Common myeloid progenitor, CD34-positive (primary cell): ENCODE data around the gene KRT6B.

Experiments used
- CTCF ChIA-PET: fragments of 350-600 bp; sonication (Branson Sonifier 250); formaldehyde crosslinking; loops from one replicate; lab custom pipeline; 2021; ENCODE audit warnings: antibody characterized with exemption; lab: Charles Lee
- POLR2A ChIA-PET: fragments of 350-600 bp; sonication (Branson Sonifier 250); formaldehyde crosslinking; loops from one replicate; lab custom pipeline; 2021; ENCODE audit warnings: antibody characterized with exemption; lab: Charles Lee
- DNase-seq, 3 donors: peaks; one replicate each; pipeline versions ENCODE4 v3.0.0 to v3.0.0-alpha.2; 2013
- H3K27ac ChIP-seq, 2 experiments: 1 replicate in 1 of 2; 2 replicates in 1 of 2; pipeline ENCODE4 v1.7.0; 2013; ENCODE audit warnings: inconsistent platforms in 2 of 2, low read length in 2 of 2, mild to moderate bottlenecking in 2 of 2, low read depth in 1 of 2, moderate library complexity in 1 of 2; ENCODE audit not compliant: severe bottlenecking in 2 of 2, insufficient read depth in 1 of 2, poor library complexity in 1 of 2
- H3K27me3 ChIP-seq, 5 experiments: replicated peaks in 2 of 5; 1 replicate in 3 of 5; 2 replicates in 2 of 5; pipeline versions ENCODE4 v1.6.1 to v1.7.0; 2013; ENCODE audit warnings: low read length in 4 of 5, mild to moderate bottlenecking in 2 of 5, moderate library complexity in 2 of 5, inconsistent platforms in 1 of 5; ENCODE audit not compliant: insufficient read depth in 5 of 5, control insufficient read depth in 4 of 5
- H3K36me3 ChIP-seq, 4 experiments: 1 replicate in 2 of 4; 2 replicates in 2 of 4; pipeline versions ENCODE4 v1.6.1 to v1.7.0; 2013; ENCODE audit warnings: low read length in 3 of 4, control low read depth in 1 of 4, mild to moderate bottlenecking in 1 of 4; ENCODE audit not compliant: control insufficient read depth in 4 of 4, insufficient read depth in 4 of 4
- H3K4me1 ChIP-seq, 4 experiments: 1 replicate in 3 of 4; 2 replicates in 1 of 4; pipeline versions ENCODE4 v1.6.1 to v1.7.1; 2013; ENCODE audit warnings: low read length in 3 of 4, mild to moderate bottlenecking in 3 of 4, control low read depth in 1 of 4, inconsistent platforms in 1 of 4, moderate library complexity in 1 of 4; ENCODE audit not compliant: control insufficient read depth in 4 of 4, insufficient read depth in 4 of 4; ENCODE audit errors: control extremely low read depth in 1 of 4
- H3K4me3 ChIP-seq, 7 experiments: 1 replicate in 4 of 7; 2 replicates in 3 of 7; pipeline versions ENCODE4 v1.5.1 to v1.7.0; 2013; ENCODE audit warnings: mild to moderate bottlenecking in 7 of 7, low read length in 6 of 7, moderate library complexity in 6 of 7, inconsistent platforms in 2 of 7, low read depth in 2 of 7, control low read depth in 1 of 7; ENCODE audit not compliant: insufficient read depth in 4 of 7, control insufficient read depth in 1 of 7; ENCODE audit errors: extremely low read depth in 1 of 7
- H3K9me3 ChIP-seq, 5 experiments: 1 replicate in 4 of 5; 2 replicates in 1 of 5; pipeline versions ENCODE4 v1.6.1 to v1.7.1; 2013; ENCODE audit warnings: low read length in 4 of 5, mild to moderate bottlenecking in 2 of 5, inconsistent platforms in 1 of 5, low read depth in 1 of 5, moderate library complexity in 1 of 5; ENCODE audit not compliant: control insufficient read depth in 4 of 5, insufficient read depth in 2 of 5; ENCODE audit errors: control extremely low read depth in 1 of 5
- WGBS: methylation state at CpG from one replicate; pipeline ENCODE4 v1.1.5; 2013; ENCODE audit not compliant: insufficient coverage; 5-methylcytosine and 5-hydroxymethylcytosine counted together

Gene KRT6B

GRCh38 chr12:52473768-52474167, 21.8 kb upstream of the KRT6B start, which contains the start of gene KRT6C:
TSS of gene KRT6C (minus strand) at chr12:52473805. CDS start at chr12:52473737, 68 bp downstream.
- H3K27ac ChIP-seq = no peak within 1 kb of the TSS
- DNase-seq = no peak
- CTCF ChIA-PET = no interaction called here
- H3K36me3 ChIP-seq = no peaks in the 10 kb centered on the region
- H3K4me1 ChIP-seq = no peaks in the 10 kb centered on the region
- H3K4me3 ChIP-seq = no peak within 1 kb of the TSS
- POLR2A ChIA-PET = no interaction called here
- H3K9me3 ChIP-seq = peaks cover 0 to 6% (median 0%) of the 10 kb centered on the region in 5 experiments
- peaks cover 0 to 4% (median 0%) of the 10 kb centered on the region in 5 experiments for H3K27me3 ChIP-seq
- 86% methylated on average over 3 of the region's 4 CpGs for WGBS

- Histone ChIP-seq H3K27me3 (peaks cover 0 to 4% (median 0%) of the 10 kb centered on the region in 5 experiments), H3K9me3 (no peaks in the 10 kb centered on the region), H3K36me3 (no peaks in the 10 kb centered on the region), H3K4me1 (no peaks in the 10 kb centered on the region), H3K4me3 (no peak overlapping the region), H3K27ac (no peak overlapping the region)
- ChIA-PET CTCF (no interaction called here), POLR2A (no interaction called here)
- 100% methylated on average over 1 of the region's 4 CpGs for WGBS
- no peak for DNase-seq
Observed at GRCh38 chr12:52469853-52470252, 17.9 kb upstream of the KRT6B start.

- ChIA-PET CTCF (no interaction called here), POLR2A (no interaction called here)
- H3K9me3 ChIP-seq = no peaks in the 10 kb centered on the region
Observed at GRCh38 chr12:52464897-52465296, 13.0 kb upstream of the KRT6B start.

GRCh38 chr12:52461693-52462092, 9.7 kb upstream of the KRT6B start:
- WGBS = 71% methylated on average over 4 of the region's 5 CpGs
- CTCF ChIA-PET = no interaction called here
- H3K4me3 ChIP-seq = no peak overlapping the region
- no peaks in the 10 kb centered on the region for H3K9me3 ChIP-seq
- DNase-seq = no peak
- no peak overlapping the region for H3K27ac ChIP-seq
- POLR2A ChIA-PET = no interaction called here
- no peaks in the 10 kb centered on the region for H3K36me3 ChIP-seq
- peaks cover 0 to 7% (median 0%) of the 10 kb centered on the region in 5 experiments for H3K27me3 ChIP-seq
- H3K4me1 ChIP-seq = no peaks in the 10 kb centered on the region

More at GRCh38 chr12:52464897-52465296, 13.0 kb upstream of the KRT6B start:
- Histone ChIP-seq H3K27me3 (peaks cover 0 to 7% (median 3%) of the 10 kb centered on the region in 5 experiments), H3K36me3 (no peaks in the 10 kb centered on the region), H3K4me3 (no peak overlapping the region), H3K4me1 (no peaks in the 10 kb centered on the region), H3K27ac (no peak overlapping the region)
- 44% methylated on average over 2 of the region's 2 CpGs for WGBS
- DNase-seq = no peak

- Histone ChIP-seq H3K27me3 (peaks cover 0 to 6% (median 0%) of the 10 kb centered on the region in 5 experiments), H3K36me3 (no peaks in the 10 kb centered on the region), H3K4me1 (no peaks in the 10 kb centered on the region), H3K4me3 (no peak overlapping the region), H3K9me3 (no peaks in the 10 kb centered on the region), H3K27ac (no peak overlapping the region)
- DNase-seq = no peak
- POLR2A ChIA-PET = no interaction called here
- CTCF ChIA-PET = interaction anchor here (0.6 to 1.1 kb wide), 2 partner anchors 17 to 91 kb away, joined by 3 read pairs; no protein-coding TSS in a partner anchor
- WGBS = 83% methylated on average over 3 of the region's 5 CpGs
Observed at GRCh38 chr12:52458861-52459260, 6.9 kb upstream of the KRT6B start.

- DNase-seq = no peak
- Histone ChIP-seq H3K4me3 (no peak overlapping the region), H3K27me3 (peaks cover 0 to 4% (median 0%) of the 10 kb centered on the region in 5 experiments), H3K9me3 (no peaks in the 10 kb centered on the region), H3K27ac (no peak overlapping the region), H3K36me3 (no peaks in the 10 kb centered on the region), H3K4me1 (no peaks in the 10 kb centered on the region)
- CTCF ChIA-PET = no interaction called here
- no CpG with 5 or more reads among the region's 1 CpG for WGBS
- POLR2A ChIA-PET = no interaction called here
Observed at GRCh38 chr12:52455821-52456220, 3.9 kb upstream of the KRT6B start.

- Histone ChIP-seq H3K4me3 (no peak overlapping the region), H3K27me3 (peaks cover 0 to 4% (median 3%) of the 10 kb centered on the region in 5 experiments), H3K27ac (no peak overlapping the region), H3K4me1 (no peaks in the 10 kb centered on the region), H3K9me3 (no peaks in the 10 kb centered on the region), H3K36me3 (no peaks in the 10 kb centered on the region)
- ChIA-PET CTCF (no interaction called here), POLR2A (no interaction called here)
- DNase-seq = no peak
- 100% methylated on average over 1 of the region's 3 CpGs for WGBS
Observed at GRCh38 chr12:52454411-52455201, 2.7 kb upstream of the KRT6B start.
